ENCODE results near the gene MYCT1. TPM values are rescaled to one million over a fixed set of nuclear protein-coding genes. Genes with fewer than 3 reads are reported as not detected.

MYCT1 gene
- total RNA-seq, 1 experiment from 2014 or later: not detected

GRCh38 chr6:152726313-152726712 lies 28.6 kb downstream of the MYCT1 start:
- ChIA-PET CTCF (interaction anchor here (0.7 kb wide), 2 partner anchors 16 to 998 kb away, joined by 3 read pairs; no protein-coding TSS in a partner anchor), POLR2A (no interaction called here), RAD21 (ENCODE audit: low non-redundant PET in 1 of 2, low total read pairs in 2 of 2, uncharacterized antibody in 2 of 2, unreplicated experiment in 2 of 2) (no interaction called here)
- Histone ChIP-seq H3K4me3 (replicated peaks in 1 of 2; ENCODE audit: low read depth in 1 of 2, low read length in 2 of 2) (no peak overlapping the region), H3K9me3 (ENCODE audit: control insufficient read depth in 1 of 2, insufficient read depth in 1 of 2, low read depth in 1 of 2, low read length in 2 of 2) (no peaks in the 10 kb centered on the region), H4K20me1 (ENCODE audit: insufficient read depth) (no peaks in the 10 kb centered on the region), H3K9ac (ENCODE audit: low read length) (no peak overlapping the region), H3K36me3 (ENCODE audit: control insufficient read depth in 1 of 2, insufficient read depth in 2 of 2, low read length in 2 of 2) (no peaks in the 10 kb centered on the region), H3K4me1 (ENCODE audit: control insufficient read depth in 1 of 2, insufficient read depth in 2 of 2, low read length in 2 of 2) (no peaks in the 10 kb centered on the region), H3K9me2 (ENCODE audit: insufficient read depth) (no peaks in the 10 kb centered on the region), H2AFZ (ENCODE audit: low read depth, low read length, poor library complexity, severe bottlenecking) (no peak overlapping the region), H3K4me2 (ENCODE audit: low read length) (no peak overlapping the region), H3K79me2 (ENCODE audit: insufficient read depth, low read length) (no peaks in the 10 kb centered on the region), H3K27ac (ENCODE audit: low read depth, low read length) (no peak overlapping the region), H3K27me3 (ENCODE audit: insufficient read depth, low read length) (peaks cover 12% of the 10 kb centered on the region; the same call in 1 of the 2 replicates)
- DNase-seq (ENCODE audit: low read depth, low spot score) (no peak), ATAC-seq (no peak)
- intact Hi-C loops (cut with micrococcal nuclease): no loop called here
- TF ChIP-seq JUND (IDR thresholded peaks at IDR 0.05) (no peak), POLR2AphosphoS5 (IDR thresholded peaks at IDR 0.05; ENCODE audit: low read depth, low read length) (no peak), ZNF274 (IDR thresholded peaks at IDR 0.05; ENCODE audit: low read depth, low read length) (no peak), POLR2A (IDR thresholded peaks at IDR 0.05; ENCODE audit: borderline replicate concordance, extremely low read depth, insufficient read depth, insufficient read length) (no peak), YY1 (IDR thresholded peaks at IDR 0.05; ENCODE audit: extremely low read depth, insufficient replicate concordance, low read depth, low read length) (no peak), EGR1 (IDR thresholded peaks at IDR 0.05; ENCODE audit: low read depth) (no peak), RAD21 (IDR thresholded peaks at IDR 0.05; ENCODE audit: low read depth) (no peak), MAX (IDR thresholded peaks at IDR 0.05) (no peak), ELF1 (IDR thresholded peaks at IDR 0.05; ENCODE audit: borderline replicate concordance, low read depth) (no peak), SP1 (IDR thresholded peaks at IDR 0.05; ENCODE audit: low read depth) (no peak)
- BruUV-seq (replicated peaks): no TSS peak

GRCh38 chr6:152727507-152727906 lies 29.8 kb downstream of the MYCT1 start:
- no peak overlapping the region for H3K4me2 ChIP-seq (ENCODE audit: low read length)
- no peaks in the 10 kb centered on the region for H3K9me2 ChIP-seq (ENCODE audit: insufficient read depth)
- H3K4me1 ChIP-seq (ENCODE audit: control insufficient read depth in 1 of 2, insufficient read depth in 2 of 2, low read length in 2 of 2): no peaks in the 10 kb centered on the region
- no peak overlapping the region for H3K9ac ChIP-seq (ENCODE audit: low read length)
- H3K27ac ChIP-seq (ENCODE audit: low read depth, low read length): no peak overlapping the region
- POLR2A ChIA-PET: interaction anchor here (0.7 kb wide), 1 partner anchor 255 kb away, joined by 3 read pairs; the partner anchor contains the start of gene FBXO5
- H3K4me3 ChIP-seq (replicated peaks in 1 of 2; ENCODE audit: low read depth in 1 of 2, low read length in 2 of 2): no peak overlapping the region
- no peaks in the 10 kb centered on the region for H3K36me3 ChIP-seq (ENCODE audit: control insufficient read depth in 1 of 2, insufficient read depth in 2 of 2, low read length in 2 of 2)
- no peak overlapping the region for H2AFZ ChIP-seq (ENCODE audit: low read depth, low read length, poor library complexity, severe bottlenecking)
- CTCF ChIA-PET: interaction anchor here (1.0 to 3.2 kb wide), 4 partner anchors 10 to 226 kb away, joined by 3 to 25 read pairs (median 6); no protein-coding TSS in a partner anchor
- BruUV-seq (replicated peaks): no TSS peak
- H3K27me3 ChIP-seq (ENCODE audit: insufficient read depth, low read length): peaks cover 12% of the 10 kb centered on the region; the same call in 1 of the 2 replicates
- intact Hi-C loops (cut with micrococcal nuclease): no loop called here
- no peaks in the 10 kb centered on the region for H4K20me1 ChIP-seq (ENCODE audit: insufficient read depth)
- no peaks in the 10 kb centered on the region for H3K9me3 ChIP-seq (ENCODE audit: control insufficient read depth in 1 of 2, insufficient read depth in 1 of 2, low read depth in 1 of 2, low read length in 2 of 2)
- RAD21 ChIA-PET (ENCODE audit: low non-redundant PET in 1 of 2, low total read pairs in 2 of 2, uncharacterized antibody in 2 of 2, unreplicated experiment in 2 of 2): interaction anchor here in 1 of 2 experiments (1.3 kb wide), 1 partner anchor 221 kb away, joined by 5 read pairs; no protein-coding TSS in a partner anchor
- TF ChIP-seq RAD21 (IDR thresholded peaks at IDR 0.05; ENCODE audit: low read depth) (peak; percentile 40; the same call in 1 of the 2 replicates), CTCF (IDR thresholded peaks at IDR 0.05 in 2 of 3, conservative IDR thresholded peaks at IDR 0.05 in 1 of 3; ENCODE audit: borderline replicate concordance in 1 of 3, insufficient read depth in 1 of 3, low read depth in 2 of 3, low read length in 2 of 3) (peak; percentile 13 to 43 (median 42); a peak in 4 of 6 replicates), POLR2A (IDR thresholded peaks at IDR 0.05; ENCODE audit: borderline replicate concordance, extremely low read depth, insufficient read depth, insufficient read length) (no peak), YY1 (IDR thresholded peaks at IDR 0.05; ENCODE audit: extremely low read depth, insufficient replicate concordance, low read depth, low read length) (peak; percentile 22), REST (IDR thresholded peaks at IDR 0.05; ENCODE audit: low read depth) (no peak)
- no peak for DNase-seq (ENCODE audit: low read depth, low spot score)
- no peaks in the 10 kb centered on the region for H3K79me2 ChIP-seq (ENCODE audit: insufficient read depth, low read length)
- peak; percentile 83 for ATAC-seq

All from HCT116 (cell line).